ENCODE data around the gene PLEKHA1.

PLEKHA1 gene

DNA sequence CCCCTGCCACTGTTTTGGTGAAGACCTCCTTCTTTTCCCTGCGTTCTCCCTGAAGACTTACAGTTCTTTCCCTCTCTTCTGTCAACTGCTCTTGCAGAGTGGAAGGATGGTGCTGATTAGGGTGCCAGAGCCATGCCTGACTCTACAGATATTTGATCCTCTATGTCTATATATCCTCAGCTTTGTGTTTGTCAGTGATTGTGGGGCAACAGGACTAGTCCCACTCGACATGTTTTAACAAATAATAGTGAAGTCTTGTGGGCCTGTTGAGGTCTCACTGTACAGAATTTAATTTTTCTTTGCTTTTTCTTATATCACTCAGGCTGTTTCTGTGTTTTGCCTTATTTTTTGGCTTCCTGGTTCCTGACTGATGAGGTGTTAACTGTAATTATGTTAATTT lies 5.0 kb downstream of the PLEKHA1 start:
- no peak for DNase-seq
- no peak overlapping the region for H3K4me3 Mint-ChIP-seq
- no peaks in the 10 kb centered on the region for H3K27me3 Mint-ChIP-seq
- H3K27ac Mint-ChIP-seq = no peak overlapping the region
- peaks cover 3% of the 10 kb centered on the region for H3K9me3 Mint-ChIP-seq
- H3K36me3 Mint-ChIP-seq (ENCODE audit: low read depth) = peaks cover 18% of the 10 kb centered on the region
- H3K4me1 Mint-ChIP-seq (ENCODE audit: low read depth) = peaks cover 63% of the 10 kb centered on the region

- Mint-ChIP-seq H3K4me1 (ENCODE audit: low read depth) (peaks cover 60% of the 10 kb centered on the region), H3K9me3 (peaks cover 3% of the 10 kb centered on the region), H3K27ac (no peak overlapping the region), H3K27me3 (no peaks in the 10 kb centered on the region), H3K4me3 (no peak overlapping the region), H3K36me3 (ENCODE audit: low read depth) (peaks cover 17% of the 10 kb centered on the region)
- DNase-seq = no peak
Observed at GRCh38 chr10:122380703-122381102, 6.2 kb downstream of the PLEKHA1 start.

- Mint-ChIP-seq H3K27ac (no peak overlapping the region), H3K36me3 (ENCODE audit: low read depth) (peaks cover 17% of the 10 kb centered on the region), H3K4me1 (ENCODE audit: low read depth) (peaks cover 64% of the 10 kb centered on the region), H3K27me3 (no peaks in the 10 kb centered on the region), H3K9me3 (peaks cover 3% of the 10 kb centered on the region), H3K4me3 (no peak overlapping the region)
- no peak for DNase-seq
Observed at GRCh38 chr10:122381680-122382079, 7.2 kb downstream of the PLEKHA1 start.

GRCh38 chr10:122386514-122386913 lies 12.0 kb downstream of the PLEKHA1 start:
- Mint-ChIP-seq H3K27ac (no peak overlapping the region), H3K4me3 (no peak overlapping the region), H3K27me3 (no peaks in the 10 kb centered on the region), H3K36me3 (ENCODE audit: low read depth) (peaks cover 27% of the 10 kb centered on the region), H3K4me1 (ENCODE audit: low read depth) (peaks cover 68% of the 10 kb centered on the region), H3K9me3 (no peaks in the 10 kb centered on the region)
- no peak for DNase-seq

GRCh38 chr10:122387572-122387971 lies 13.1 kb downstream of the PLEKHA1 start:
- DNase-seq = no peak
- H3K4me3 Mint-ChIP-seq = no peak overlapping the region
- H3K4me1 Mint-ChIP-seq (ENCODE audit: low read depth) = peaks cover 67% of the 10 kb centered on the region
- no peaks in the 10 kb centered on the region for H3K27me3 Mint-ChIP-seq
- H3K9me3 Mint-ChIP-seq = no peaks in the 10 kb centered on the region
- peaks cover 31% of the 10 kb centered on the region for H3K36me3 Mint-ChIP-seq (ENCODE audit: low read depth)
- no peak overlapping the region for H3K27ac Mint-ChIP-seq

DNA sequence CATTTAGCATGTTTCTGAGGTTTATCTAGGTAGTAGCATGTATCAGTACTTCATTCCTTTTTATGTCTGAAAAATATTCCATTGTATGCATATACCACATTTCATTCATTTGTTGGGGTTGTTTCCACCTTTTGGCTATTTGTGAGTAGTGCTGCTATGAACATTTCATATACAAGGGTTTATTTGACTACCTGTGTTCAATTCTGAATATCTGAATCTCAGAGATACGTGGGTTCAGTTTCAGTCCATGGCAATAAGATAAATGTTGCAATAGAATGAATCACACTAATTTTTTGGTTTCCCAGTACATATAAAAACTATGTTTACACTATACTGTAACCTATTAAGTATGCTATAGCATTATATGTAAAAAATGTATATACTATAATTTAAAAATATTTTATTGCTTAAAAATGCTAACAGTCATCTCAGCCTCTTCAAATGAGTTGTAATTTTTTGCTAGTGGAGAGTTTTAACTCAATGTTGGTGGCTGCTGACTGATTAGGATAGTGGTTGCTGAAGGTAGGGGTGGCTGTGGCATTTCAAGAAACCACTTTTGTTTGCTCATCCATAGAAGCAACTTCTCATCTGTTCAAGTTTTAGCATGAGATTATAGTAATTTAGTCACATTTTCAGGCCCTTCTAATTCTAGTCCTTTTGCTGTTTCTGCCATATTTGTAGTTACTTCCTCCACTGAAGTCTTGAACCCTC lies 13.9 kb downstream of the PLEKHA1 start:
- H3K4me3 Mint-ChIP-seq = no peak overlapping the region
- no peaks in the 10 kb centered on the region for H3K27me3 Mint-ChIP-seq
- H3K27ac Mint-ChIP-seq = peak overlapping the region; percentile 85
- peaks cover 68% of the 10 kb centered on the region for H3K4me1 Mint-ChIP-seq (ENCODE audit: low read depth)
- DNase-seq = no peak
- no peaks in the 10 kb centered on the region for H3K9me3 Mint-ChIP-seq
- peaks cover 35% of the 10 kb centered on the region for H3K36me3 Mint-ChIP-seq (ENCODE audit: low read depth)

GRCh38 chr10:122390271-122390670 lies 15.8 kb downstream of the PLEKHA1 start:
- H3K4me1 Mint-ChIP-seq (ENCODE audit: low read depth) = peaks cover 65% of the 10 kb centered on the region
- no peak for DNase-seq
- no peaks in the 10 kb centered on the region for H3K9me3 Mint-ChIP-seq
- H3K36me3 Mint-ChIP-seq (ENCODE audit: low read depth) = peaks cover 50% of the 10 kb centered on the region
- H3K27me3 Mint-ChIP-seq = no peaks in the 10 kb centered on the region
- H3K4me3 Mint-ChIP-seq = no peak overlapping the region
- H3K27ac Mint-ChIP-seq = no peak overlapping the region

- Mint-ChIP-seq H3K4me3 (no peak overlapping the region), H3K4me1 (ENCODE audit: low read depth) (peaks cover 62% of the 10 kb centered on the region), H3K9me3 (no peaks in the 10 kb centered on the region), H3K27ac (no peak overlapping the region), H3K27me3 (no peaks in the 10 kb centered on the region), H3K36me3 (ENCODE audit: low read depth) (peaks cover 50% of the 10 kb centered on the region)
- DNase-seq = no peak
Observed at GRCh38 chr10:122390679-122391078, 16.2 kb downstream of the PLEKHA1 start.

DNA sequence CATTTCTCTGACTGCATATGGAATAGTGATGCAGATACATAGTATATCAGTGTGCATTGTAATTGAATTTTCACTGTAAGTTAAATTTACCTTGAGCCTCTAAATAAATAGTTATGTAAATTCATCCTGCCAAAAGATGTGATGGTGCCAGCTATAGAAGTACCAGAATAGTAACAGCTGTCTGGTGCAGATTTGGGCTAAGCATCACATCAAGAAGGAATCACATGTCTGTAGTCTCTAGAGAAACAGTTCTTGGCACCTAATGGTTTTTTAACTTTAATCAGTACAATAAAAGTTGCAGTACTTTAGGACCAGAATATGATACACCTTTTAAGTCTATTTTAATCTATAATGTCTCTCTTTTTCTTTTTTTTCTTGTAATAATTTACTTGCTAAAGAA lies 17.4 kb downstream of the PLEKHA1 start:
- Mint-ChIP-seq H3K36me3 (ENCODE audit: low read depth) (peaks cover 58% of the 10 kb centered on the region), H3K4me1 (ENCODE audit: low read depth) (peaks cover 51% of the 10 kb centered on the region), H3K4me3 (no peak overlapping the region), H3K27ac (no peak overlapping the region), H3K9me3 (no peaks in the 10 kb centered on the region), H3K27me3 (no peaks in the 10 kb centered on the region)
- no peak for DNase-seq

- Mint-ChIP-seq H3K4me1 (ENCODE audit: low read depth) (peaks cover 51% of the 10 kb centered on the region), H3K9me3 (no peaks in the 10 kb centered on the region), H3K27ac (no peak overlapping the region), H3K36me3 (ENCODE audit: low read depth) (peaks cover 59% of the 10 kb centered on the region), H3K27me3 (no peaks in the 10 kb centered on the region), H3K4me3 (no peak overlapping the region)
- no peak for DNase-seq
Observed at GRCh38 chr10:122392835-122393234, 18.3 kb downstream of the PLEKHA1 start.

GRCh38 chr10:122393288-122393687 lies 18.8 kb downstream of the PLEKHA1 start:
- H3K27me3 Mint-ChIP-seq = no peaks in the 10 kb centered on the region
- H3K36me3 Mint-ChIP-seq (ENCODE audit: low read depth) = peaks cover 58% of the 10 kb centered on the region
- H3K9me3 Mint-ChIP-seq = no peaks in the 10 kb centered on the region
- DNase-seq = no peak
- H3K27ac Mint-ChIP-seq = no peak overlapping the region
- H3K4me1 Mint-ChIP-seq (ENCODE audit: low read depth) = peaks cover 49% of the 10 kb centered on the region
- no peak overlapping the region for H3K4me3 Mint-ChIP-seq

GRCh38 chr10:122402548-122403131 lies 28.1 kb downstream of the PLEKHA1 start:
- Mint-ChIP-seq H3K27me3 (no peaks in the 10 kb centered on the region), H3K4me3 (no peak overlapping the region), H3K4me1 (ENCODE audit: low read depth) (peaks cover 37% of the 10 kb centered on the region), H3K36me3 (ENCODE audit: low read depth) (peaks cover 28% of the 10 kb centered on the region), H3K27ac (no peak overlapping the region), H3K9me3 (no peaks in the 10 kb centered on the region)
- no peak for DNase-seq

DNA sequence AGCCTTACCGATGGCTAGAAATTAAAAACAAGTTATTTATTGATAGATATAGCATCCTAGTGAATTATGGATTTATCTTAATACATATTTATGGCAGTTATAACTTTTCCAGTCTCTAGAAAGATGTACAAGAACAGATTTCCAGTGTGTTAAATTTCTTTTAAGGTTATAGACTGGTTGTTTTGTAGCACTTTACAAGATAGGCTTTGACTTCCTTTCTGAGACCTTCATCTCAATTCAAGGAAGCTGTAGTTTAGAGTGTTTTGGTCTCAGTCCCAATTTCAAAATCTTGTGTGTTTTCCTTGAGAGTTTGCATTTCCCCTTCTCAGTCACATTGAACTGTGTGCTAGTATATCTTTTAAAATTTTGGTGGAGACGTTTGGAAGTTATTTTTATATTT lies 30.1 kb downstream of the PLEKHA1 start:
- Mint-ChIP-seq H3K36me3 (ENCODE audit: low read depth) (peaks cover 24% of the 10 kb centered on the region), H3K9me3 (no peaks in the 10 kb centered on the region), H3K27ac (peak overlapping the region; percentile 16), H3K4me3 (no peak overlapping the region), H3K27me3 (no peaks in the 10 kb centered on the region), H3K4me1 (ENCODE audit: low read depth) (peaks cover 40% of the 10 kb centered on the region)
- DNase-seq = no peak

- Mint-ChIP-seq H3K27ac (peak overlapping the region; percentile 85), H3K4me1 (ENCODE audit: low read depth) (peaks cover 50% of the 10 kb centered on the region), H3K36me3 (ENCODE audit: low read depth) (peaks cover 39% of the 10 kb centered on the region), H3K9me3 (no peaks in the 10 kb centered on the region), H3K4me3 (peak overlapping the region; percentile 27), H3K27me3 (no peaks in the 10 kb centered on the region)
- DNase-seq = peak; percentile 58
Observed at GRCh38 chr10:122407375-122408125, 33.0 kb downstream of the PLEKHA1 start.

DNA sequence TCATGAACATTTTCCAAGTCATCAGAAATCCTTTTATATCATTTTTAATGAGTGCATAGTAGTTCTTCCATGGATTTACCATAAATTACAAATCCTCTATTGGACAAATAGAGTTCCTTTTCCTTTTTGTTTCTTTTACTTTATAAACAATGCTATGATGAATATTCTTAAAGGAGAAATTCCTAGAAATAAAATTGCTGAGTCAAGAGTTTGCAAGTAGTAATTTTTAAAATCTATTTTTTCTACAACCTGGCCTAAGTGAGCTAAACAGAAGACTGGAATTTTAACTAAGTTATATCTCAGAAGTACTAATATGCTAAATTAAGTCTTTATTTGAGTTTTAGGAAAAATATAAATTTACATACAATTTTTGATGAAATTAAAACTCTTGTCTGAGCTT lies 38.8 kb downstream of the PLEKHA1 start:
- H3K4me1 Mint-ChIP-seq (ENCODE audit: low read depth) = peaks cover 51% of the 10 kb centered on the region
- peaks cover 76% of the 10 kb centered on the region for H3K36me3 Mint-ChIP-seq (ENCODE audit: low read depth)
- H3K9me3 Mint-ChIP-seq = no peaks in the 10 kb centered on the region
- no peak overlapping the region for H3K27ac Mint-ChIP-seq
- no peak for DNase-seq
- no peak overlapping the region for H3K4me3 Mint-ChIP-seq
- no peaks in the 10 kb centered on the region for H3K27me3 Mint-ChIP-seq
